Calu3 (cell line): ENCODE results near the gene LRTM2. TPM values are rescaled to one million over a fixed set of nuclear protein-coding genes. Genes with fewer than 3 reads are reported as not detected.

Experiments
- Bru-seq: library from RNA; stranded (reverse); fragments of 400-500 nt; gene quantifications from one replicate; lab custom pipeline; 2021; lab: Mats Ljungman, UMichigan
- BruChase-seq, 2 experiments: library from RNA; stranded (reverse); fragments of 400-500 nt; gene quantifications; one replicate each; lab custom pipeline; 2021; lab: Mats Ljungman, UMichigan
- BruUV-seq: library from RNA; stranded (reverse); fragments of 400-500 nt; replicated peaks from 2 replicates; lab custom pipeline; 2021; lab: Mats Ljungman, UMichigan
- CTCF ChIA-PET: fragments of 300-600 bp; sonication (Branson Sonifier 250); formaldehyde crosslinking; loops from one replicate; lab custom pipeline; 2022; ENCODE audit warnings: antibody characterized with exemption; lab: Charles Lee
- DNase-seq: peaks from one replicate; pipeline ENCODE4 v3.0.0; 2022
- H3K27ac Mint-ChIP-seq: one replicate; pipeline ENCODE4 v1.8.0; 2022; ENCODE audit warnings: mixed read lengths; ENCODE audit not compliant: unreplicated experiment
- H3K27me3 Mint-ChIP-seq: one replicate; pipeline ENCODE4 v1.8.0; 2022; ENCODE audit warnings: mixed read lengths; ENCODE audit not compliant: unreplicated experiment
- H3K36me3 Mint-ChIP-seq: one replicate; pipeline ENCODE4 v1.8.0; 2022; ENCODE audit warnings: mild to moderate bottlenecking, moderate library complexity, mixed read lengths; ENCODE audit not compliant: insufficient read depth, unreplicated experiment
- H3K4me1 Mint-ChIP-seq: one replicate; pipeline ENCODE4 v1.8.0; 2022; ENCODE audit warnings: mild to moderate bottlenecking, low read depth, mixed read lengths; ENCODE audit not compliant: unreplicated experiment
- H3K4me3 Mint-ChIP-seq: one replicate; pipeline ENCODE4 v1.8.0; 2022; ENCODE audit warnings: mild to moderate bottlenecking, low read depth, moderate library complexity, mixed read lengths; ENCODE audit not compliant: unreplicated experiment
- H3K9me3 Mint-ChIP-seq: one replicate; pipeline ENCODE4 v1.8.0; 2022; ENCODE audit warnings: low read depth, mixed read lengths; ENCODE audit not compliant: unreplicated experiment
- intact Hi-C: fragments of 100-400 bp; cut with micrococcal nuclease; formaldehyde crosslinking; loops from one replicate; pipeline ENCODE4 v1.10.0; 2022; ENCODE audit not compliant: unreplicated experiment
- long read RNA-seq: library from polyadenylated mRNA; stranded (forward); transcript quantifications from one replicate; pipeline ENCODE4 v2.0.0, GENCODE V29; 2022
- total RNA-seq: library from RNA; stranded (reverse); gene quantifications from 2 replicates; pipeline ENCODE4 v1.2.3, GENCODE V29; 2022
- TF ChIP-seq, protein P1 (sequence below): fragments of 200-600 bp; IDR thresholded peaks from one replicate; pipeline ENCODE4 v1.8.0; 2022; ENCODE audit warnings: antibody characterized with exemption; ENCODE audit not compliant: unreplicated experiment

Gene LRTM2
- not detected in 2 replicates for total RNA-seq
- percentile 5 among the genes with signal in this experiment for Bru-seq, nascent RNA
- BruChase-seq, experiment 1, labeled RNA remaining after a 6-hour chase: percentile 10 among the genes with signal in this experiment
- BruChase-seq, experiment 2, labeled RNA remaining after a 2-hour chase: not detected
- long read RNA-seq: 0 reads

DNA sequence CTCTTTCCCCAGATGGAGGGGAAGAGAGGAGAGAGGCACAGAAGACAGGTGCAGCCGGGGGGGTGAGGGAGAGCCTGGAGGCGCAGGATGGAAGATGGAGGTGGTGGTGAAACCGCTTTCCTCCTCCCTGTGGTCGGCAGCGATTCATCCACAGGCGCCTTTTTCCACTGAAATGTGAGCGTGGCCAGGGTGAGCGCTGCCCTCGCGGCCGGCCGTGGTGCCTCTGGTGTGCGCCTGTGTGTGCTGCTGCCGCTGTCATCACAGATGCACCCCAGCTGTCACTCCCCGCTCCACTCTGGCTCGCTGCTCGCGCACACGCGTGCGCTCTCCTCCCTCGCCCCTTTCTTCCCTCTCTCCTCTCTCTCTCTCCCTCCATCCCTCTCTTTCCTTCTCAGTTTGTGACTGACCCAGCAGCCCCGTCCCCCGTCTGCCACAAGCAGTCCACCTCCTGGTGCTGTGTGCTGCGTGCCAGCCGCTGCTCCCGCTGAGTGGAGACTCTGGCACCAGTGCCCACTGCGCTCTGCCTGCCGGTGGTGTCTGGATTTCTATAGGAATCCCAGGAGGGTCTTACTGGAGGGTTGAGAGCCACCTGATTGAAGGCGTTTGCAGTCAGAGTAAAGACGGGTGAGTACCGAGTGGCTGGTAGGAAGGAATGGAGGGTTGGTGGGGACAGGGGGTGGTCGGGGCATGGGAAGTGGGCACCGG lies at the start of gene LRTM2:
LRTM2 (plus strand) TSS at position 375 of the 705 bp plus-strand sequence. CDS start 7,584 bp downstream, outside the sequence.
- H3K27ac Mint-ChIP-seq: no peak within 1 kb of the TSS
- DNase-seq: no peak
- H3K4me3 Mint-ChIP-seq: no peak within 1 kb of the TSS
- intact Hi-C loops: no loop called here
- H3K9me3 Mint-ChIP-seq: no peaks in the 10 kb centered on the region
- no TSS peak for BruUV-seq
- H3K36me3 Mint-ChIP-seq: no peaks in the 10 kb centered on the region
- no peaks in the 10 kb centered on the region for H3K4me1 Mint-ChIP-seq
- TF ChIP-seq, protein P1, sequence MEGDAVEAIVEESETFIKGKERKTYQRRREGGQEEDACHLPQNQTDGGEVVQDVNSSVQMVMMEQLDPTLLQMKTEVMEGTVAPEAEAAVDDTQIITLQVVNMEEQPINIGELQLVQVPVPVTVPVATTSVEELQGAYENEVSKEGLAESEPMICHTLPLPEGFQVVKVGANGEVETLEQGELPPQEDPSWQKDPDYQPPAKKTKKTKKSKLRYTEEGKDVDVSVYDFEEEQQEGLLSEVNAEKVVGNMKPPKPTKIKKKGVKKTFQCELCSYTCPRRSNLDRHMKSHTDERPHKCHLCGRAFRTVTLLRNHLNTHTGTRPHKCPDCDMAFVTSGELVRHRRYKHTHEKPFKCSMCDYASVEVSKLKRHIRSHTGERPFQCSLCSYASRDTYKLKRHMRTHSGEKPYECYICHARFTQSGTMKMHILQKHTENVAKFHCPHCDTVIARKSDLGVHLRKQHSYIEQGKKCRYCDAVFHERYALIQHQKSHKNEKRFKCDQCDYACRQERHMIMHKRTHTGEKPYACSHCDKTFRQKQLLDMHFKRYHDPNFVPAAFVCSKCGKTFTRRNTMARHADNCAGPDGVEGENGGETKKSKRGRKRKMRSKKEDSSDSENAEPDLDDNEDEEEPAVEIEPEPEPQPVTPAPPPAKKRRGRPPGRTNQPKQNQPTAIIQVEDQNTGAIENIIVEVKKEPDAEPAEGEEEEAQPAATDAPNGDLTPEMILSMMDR: no peak
- H3K27me3 Mint-ChIP-seq: peaks cover 99% of the 10 kb centered on the region
- CTCF ChIA-PET: no interaction called here

DNA sequence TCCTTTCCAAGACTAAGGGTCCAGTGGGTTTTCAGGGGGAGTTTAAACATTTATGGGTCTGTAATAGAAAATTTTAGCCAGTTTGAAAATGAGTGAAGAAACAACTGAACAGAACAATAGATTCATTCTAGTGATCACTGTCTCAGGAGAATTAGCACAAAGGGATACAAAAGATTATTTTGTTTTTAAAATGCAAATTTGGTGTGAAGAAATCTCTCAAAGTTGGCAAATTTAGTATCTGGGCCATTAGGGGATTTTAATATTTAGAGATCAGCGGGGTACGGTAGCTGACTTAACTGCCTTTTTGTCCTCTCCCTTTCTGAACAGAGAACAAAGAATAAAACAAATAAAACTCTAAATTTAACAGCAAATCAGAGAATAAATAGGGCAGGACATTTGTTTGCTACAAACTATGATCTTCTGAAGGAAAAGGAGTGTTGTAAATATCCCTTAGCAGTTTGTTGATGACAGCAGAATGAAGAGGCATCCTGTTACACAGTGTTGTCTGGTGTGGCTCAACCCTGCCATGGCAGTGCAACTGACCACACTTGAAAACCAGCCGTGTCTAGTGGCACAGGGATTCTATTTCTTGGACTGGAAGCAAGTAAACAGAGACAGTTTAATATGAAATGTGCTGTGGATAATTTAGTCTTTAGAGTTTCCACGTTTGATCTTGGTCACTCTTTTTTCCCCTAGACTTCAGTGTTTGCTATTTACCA lies 46.3 kb upstream of the LRTM2 start:
- TSS peak; percentile 33 for BruUV-seq
- peaks cover 4% of the 10 kb centered on the region for H3K36me3 Mint-ChIP-seq
- DNase-seq: no peak
- no peaks in the 10 kb centered on the region for H3K27me3 Mint-ChIP-seq
- no peak overlapping the region for H3K4me3 Mint-ChIP-seq
- H3K4me1 Mint-ChIP-seq: peaks cover 15% of the 10 kb centered on the region
- no peak overlapping the region for H3K27ac Mint-ChIP-seq
- CTCF ChIA-PET: no interaction called here
- intact Hi-C loops: no loop called here
- no peaks in the 10 kb centered on the region for H3K9me3 Mint-ChIP-seq
- TF ChIP-seq, protein P1: no peak

DNA sequence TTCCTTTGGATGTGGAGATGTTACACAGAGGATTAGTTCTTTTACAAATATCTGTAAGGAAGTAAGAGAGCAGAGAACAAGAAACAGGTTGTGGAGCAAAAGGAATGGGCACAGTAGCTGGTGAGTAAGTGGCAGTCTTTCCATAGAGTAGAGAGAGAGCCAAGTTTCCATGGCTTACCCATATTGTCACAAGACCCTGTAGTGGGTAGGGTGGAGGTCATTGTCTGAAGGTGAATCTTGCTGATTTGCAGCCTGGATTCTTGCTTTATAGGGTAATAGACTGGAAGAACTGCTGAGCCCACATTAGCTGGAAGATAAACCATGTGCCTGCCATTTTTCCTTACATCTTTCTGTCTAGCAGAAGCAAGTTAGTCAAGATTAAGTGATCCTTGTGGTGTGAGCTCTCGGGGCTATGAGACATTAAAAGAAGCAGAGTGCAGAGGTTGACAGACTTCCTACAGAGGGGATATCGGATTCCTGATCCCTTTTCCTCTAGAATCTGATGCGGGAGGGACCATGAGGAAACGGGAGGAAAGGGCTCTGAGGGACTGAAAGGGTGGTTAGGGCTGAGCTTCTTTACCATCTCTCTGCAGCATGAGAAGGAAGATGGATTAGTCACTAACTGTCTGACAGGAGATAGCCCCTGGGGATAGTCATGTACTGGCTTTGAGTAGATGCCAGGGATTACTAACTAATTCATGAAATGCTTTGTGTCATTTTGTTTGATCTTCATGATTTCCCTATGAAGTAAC lies 44.0 kb upstream of the LRTM2 start:
- CTCF ChIA-PET: no interaction called here
- Mint-ChIP-seq H3K36me3 (peaks cover 4% of the 10 kb centered on the region), H3K4me1 (peaks cover 19% of the 10 kb centered on the region), H3K27ac (peak overlapping the region; percentile 14), H3K27me3 (no peaks in the 10 kb centered on the region), H3K9me3 (no peaks in the 10 kb centered on the region), H3K4me3 (no peak overlapping the region)
- TF ChIP-seq, protein P1: no peak
- intact Hi-C loops: no loop called here
- DNase-seq: no peak
- BruUV-seq: no TSS peak

DNA sequence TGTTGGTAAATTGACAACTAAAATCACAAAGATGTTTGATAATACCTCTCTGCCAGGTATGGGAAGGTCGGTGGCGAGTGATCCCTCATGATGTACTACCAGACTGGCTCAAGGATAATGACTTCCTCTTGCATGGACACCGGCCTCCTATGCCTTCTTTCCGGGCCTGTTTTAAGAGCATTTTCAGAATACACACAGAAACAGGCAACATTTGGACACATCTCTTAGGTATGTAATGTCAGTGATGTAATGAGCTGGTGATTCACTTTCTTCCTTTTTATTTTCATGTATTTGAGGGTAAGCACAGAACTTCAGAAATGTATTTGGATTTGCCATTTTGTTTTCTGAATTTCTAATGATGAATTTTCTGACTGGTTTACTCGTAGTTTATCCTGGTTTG lies 42.6 kb upstream of the LRTM2 start:
- no TSS peak for BruUV-seq
- no peak overlapping the region for H3K27ac Mint-ChIP-seq
- H3K4me1 Mint-ChIP-seq: peaks cover 19% of the 10 kb centered on the region
- H3K36me3 Mint-ChIP-seq: peaks cover 4% of the 10 kb centered on the region
- TF ChIP-seq, protein P1: no peak
- H3K27me3 Mint-ChIP-seq: no peaks in the 10 kb centered on the region
- CTCF ChIA-PET: no interaction called here
- intact Hi-C loops: no loop called here
- H3K9me3 Mint-ChIP-seq: no peaks in the 10 kb centered on the region
- no peak for DNase-seq
- H3K4me3 Mint-ChIP-seq: no peak overlapping the region
